HepG2 (cell line): ENCODE results near the gene PIGX. TPM values are rescaled to one million over a fixed set of nuclear protein-coding genes. Genes with fewer than 3 reads are reported as not detected.
A peak's percentile ranks its signal among the peaks of the same experiment; 100 is the strongest.

Experiments
- ATAC-seq: fragments of 200-7000 bp; cut with Tn5 transposase; 3 replicates; pipeline ENCODE4 v1.9.1; 2020; ENCODE audit warnings: mild to moderate bottlenecking, moderate library complexity
- BruUV-seq: library from RNA; stranded (reverse); fragments of 400-500 nt; replicated peaks from 2 replicates; lab custom pipeline; 2021; lab: Mats Ljungman, UMichigan
- CTCF ChIA-PET: fragments of 300-600 bp; formaldehyde crosslinking; extraction: SDS; loops from one replicate; lab custom pipeline; 2021; ENCODE audit warnings: low total read pairs, inconsistent platforms, low intra/inter-chr PET ratio; lab: Yijun Ruan, JAX
- POLR2A ChIA-PET: fragments of 350-600 bp; sonication (Branson Sonifier 250); formaldehyde crosslinking; loops from one replicate; lab custom pipeline; 2020; ENCODE audit warnings: antibody characterized with exemption, inconsistent platforms; lab: Yijun Ruan, JAX
- DNase-seq: peaks from one replicate; pipeline ENCODE4 v3.0.0-alpha.2; 2015; ENCODE audit warnings: low spot score
- FAIRE-seq: peaks from 3 replicates; lab custom pipeline; 2011; peaks lifted over from hg19 to GRCh38; lab: Jason Lieb, UNC
- H2AFZ ChIP-seq: one replicate; pipeline ENCODE4 v1.6.1; 2011; ENCODE audit warnings: low read length, inconsistent platforms
- H3K27ac ChIP-seq: fragments of 300-600 bp; 3 replicates; pipeline ENCODE4 v1.8.0; 2011; ENCODE audit warnings: mixed run types, mild to moderate bottlenecking, mixed read lengths, low read length, inconsistent platforms; ENCODE audit not compliant: insufficient read depth; ENCODE audit errors: extremely low read length
- H3K27me3 ChIP-seq, 2 experiments: fragments of 200-600 bp in 1 of 2; 2 replicates in 1 of 2; 3 replicates in 1 of 2; pipeline versions ENCODE4 v1.6.0 to v1.8.0; 2011; ENCODE audit warnings: low read length in 2 of 2, mild to moderate bottlenecking in 2 of 2, moderate library complexity in 2 of 2, inconsistent platforms in 1 of 2; ENCODE audit not compliant: insufficient read depth in 2 of 2, control insufficient read depth in 1 of 2
- H3K36me3 ChIP-seq, 2 experiments: fragments of 200-600 bp in 1 of 2; replicated peaks in 1 of 2; 2 replicates in 1 of 2; 3 replicates in 1 of 2; pipeline versions ENCODE4 v1.5.1 to v1.8.0; 2011; ENCODE audit warnings: low read length in 2 of 2, inconsistent platforms in 1 of 2; ENCODE audit not compliant: insufficient read depth in 2 of 2, control insufficient read depth in 1 of 2
- H3K4me1 ChIP-seq: 2 replicates; pipeline ENCODE4 v1.5.1; 2012; ENCODE audit warnings: low read length, inconsistent platforms; ENCODE audit not compliant: insufficient read depth
- H3K4me2 ChIP-seq: 2 replicates; pipeline ENCODE4 v1.6.0; 2011; ENCODE audit warnings: low read depth, low read length, inconsistent platforms
- H3K4me3 ChIP-seq, 3 experiments: fragments of 200-600 bp in 1 of 3; sonication (generic), shearing (Covaris generic) in 1 of 3; replicated peaks in 1 of 3; 2 replicates each; pipeline ENCODE4 v1.5.1; 2011 to 2016; ENCODE audit warnings: low read length in 3 of 3, inconsistent platforms in 2 of 3, low read depth in 2 of 3, mild to moderate bottlenecking in 2 of 3, control low read depth in 1 of 3, mixed read lengths in 1 of 3; ENCODE audit not compliant: insufficient read depth in 1 of 3
- H3K79me2 ChIP-seq: one replicate; pipeline ENCODE4 v1.6.1; 2011; ENCODE audit warnings: low read length, inconsistent platforms; ENCODE audit not compliant: insufficient read depth
- H3K9ac ChIP-seq: 2 replicates; pipeline ENCODE4 v1.6.0; 2011; ENCODE audit warnings: mild to moderate bottlenecking, low read depth, low read length, inconsistent platforms; ENCODE audit not compliant: insufficient read depth
- H3K9me3 ChIP-seq: 2 replicates; pipeline ENCODE4 v1.5.1; 2012; ENCODE audit warnings: mild to moderate bottlenecking, low read length
- H4K20me1 ChIP-seq: 2 replicates; pipeline ENCODE4 v1.6.0; 2011; ENCODE audit warnings: inconsistent platforms, mild to moderate bottlenecking, low read length, moderate library complexity; ENCODE audit not compliant: insufficient read depth
- MIER2 ChIP-seq: IDR thresholded peaks from 2 replicates; pipeline ENCODE4 v1.6.1; 2016; ENCODE audit warnings: missing biosample characterization, missing genetic modification reagents
- TBP ChIP-seq: sonication (generic); formaldehyde crosslinking; IDR thresholded peaks from 2 replicates; pipeline ENCODE4 v1.5.0; 2020; ENCODE audit warnings: missing genetic modification reagents
- TCF7 ChIP-seq: sonication (generic); IDR thresholded peaks from 2 replicates; pipeline ENCODE4 v1.6.1; 2016; ENCODE audit warnings: antibody characterized with exemption, low read depth
- U2AF2 ChIP-seq: fragments of 200-400 bp; formaldehyde crosslinking; IDR thresholded peaks from 2 replicates; pipeline ENCODE4 v1.6.1; 2017; ENCODE audit warnings: low read depth, mild to moderate bottlenecking, low read length
- YEATS4 ChIP-seq: sonication (generic); formaldehyde crosslinking; IDR thresholded peaks from 2 replicates; pipeline ENCODE4 v1.4.0; 2020; ENCODE audit warnings: missing genetic modification reagents, borderline replicate concordance
- ZBTB3 ChIP-seq: sonication (generic); formaldehyde crosslinking; IDR thresholded peaks from 2 replicates; pipeline ENCODE4 v1.4.0; 2020; ENCODE audit warnings: low read depth, mild to moderate bottlenecking, moderate library complexity, missing genetic modification reagents, borderline replicate concordance
- ZNF121 ChIP-seq: sonication (generic); formaldehyde crosslinking; IDR thresholded peaks from 2 replicates; pipeline ENCODE4 v1.5.0; 2020; ENCODE audit warnings: mild to moderate bottlenecking, missing genetic modification reagents
- ZNF614 ChIP-seq: IDR thresholded peaks from 2 replicates; pipeline ENCODE4 v1.6.1; 2018; ENCODE audit warnings: missing biosample characterization, missing genetic modification reagents, inconsistent platforms, borderline replicate concordance
- WGBS: methylation state at CpG from one replicate; pipeline ENCODE4 v1.1.6; 2017; ENCODE audit warnings: low lambda C conversion rate; 5-methylcytosine and 5-hydroxymethylcytosine counted together
- in situ Hi-C: cut with HindIII; loops from 2 replicates; pipeline ENCODE4 v1.10.0; 2017; ENCODE audit warnings: low pct_unique_long_range_greater_than_20kb; ENCODE audit not compliant: extremely low pct_ligation_motif_present
- intact Hi-C: fragments of 100-400 bp; cut with micrococcal nuclease; formaldehyde crosslinking; loops from one replicate; pipeline ENCODE4 v1.10.0; 2022; ENCODE audit not compliant: unreplicated experiment
- polyA plus RNA-seq, 8 experiments: library from polyadenylated mRNA; depleted of rRNA in 3 of 8; stranded (reverse) in 7 of 8; unstranded in 1 of 8; fragments of >200 nt; fragmentation: Illumina TruSeq in 4 of 8; extraction: Trizol in 4 of 8; gene quantifications; 2 replicates each; pipeline versions ENCODE4 v1.2.1 to v1.2.3, GENCODE V29; 2011 to 2016; ENCODE audit warnings: low read depth in 4 of 8, missing spikeins in 1 of 8, mixed read lengths in 1 of 8; ENCODE audit not compliant: insufficient read depth in 1 of 8
- total RNA-seq, 5 experiments: library from RNA; depleted of rRNA; stranded (reverse); fragments of >200 nt; fragmentation: Illumina TruSeq; extraction: Trizol; gene quantifications; 2 replicates each; pipeline ENCODE4 v1.2.3, GENCODE V29; 2016; ENCODE audit warnings: low read depth in 1 of 5

The PIGX gene
- total and polyA plus RNA-seq, 2 of the 13 experiments (the other 11 are each of a cell fraction or from before 2014, with no cell fraction given), result 13.2 to 21.3 TPM

DNA sequence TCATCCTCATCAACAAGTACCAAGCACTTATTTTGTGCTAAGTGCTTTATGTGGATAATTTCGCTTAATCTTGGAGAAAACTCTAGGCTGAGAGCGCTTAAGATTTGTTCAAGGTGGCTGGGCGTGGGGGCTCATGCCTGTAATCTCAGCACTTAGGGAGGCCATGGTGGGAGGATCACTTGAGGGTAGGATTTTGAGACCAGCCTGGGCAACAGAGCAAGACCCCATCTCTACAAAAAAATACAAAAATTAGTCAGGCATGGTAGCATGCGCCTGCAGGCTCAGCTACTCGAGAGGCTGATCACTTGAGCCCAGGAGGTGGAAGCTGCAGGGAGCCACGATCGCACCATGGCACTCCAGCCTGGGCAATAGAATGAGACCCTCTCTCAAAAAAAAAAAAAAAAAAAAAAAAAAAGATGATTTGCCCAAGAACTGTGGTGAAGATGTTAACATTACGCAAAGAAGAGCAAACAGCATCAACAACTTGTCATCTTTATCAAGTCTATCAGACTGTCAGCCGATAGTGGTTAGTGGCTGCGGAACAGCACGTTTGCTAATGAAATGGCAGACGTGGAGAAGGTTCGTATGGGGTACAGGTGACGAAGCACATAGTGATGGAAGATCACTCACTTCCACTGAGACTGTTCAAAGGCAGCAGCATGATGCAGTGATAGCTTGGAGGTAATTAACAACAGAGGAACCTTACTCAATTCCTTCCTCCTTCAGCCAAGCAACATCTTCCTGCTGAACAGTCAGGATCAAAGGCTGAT is 44.9 kb upstream of the PIGX start:
- CTCF ChIA-PET, result no interaction called here
- no peaks in the 10 kb centered on the region for H3K79me2 ChIP-seq
- H4K20me1 ChIP-seq, result no peaks in the 10 kb centered on the region
- intact Hi-C loops, result no loop called here
- DNase-seq (no peak), ATAC-seq (no peak), FAIRE-seq (no peak)
- no peak overlapping the region for H3K4me3 ChIP-seq
- no peaks in the 10 kb centered on the region for H3K9me3 ChIP-seq
- in situ Hi-C loops, result no loop called here
- no peak overlapping the region for H3K27ac ChIP-seq
- peak overlapping the region; percentile 78 for H3K4me2 ChIP-seq
- 84% methylated on average over 14 of the region's 14 CpGs for WGBS
- no peak overlapping the region for H3K9ac ChIP-seq
- no peaks in the 10 kb centered on the region for H3K36me3 ChIP-seq
- peaks cover 34% of the 10 kb centered on the region for H3K4me1 ChIP-seq
- no peaks in the 10 kb centered on the region; a peak in 1 of 5 replicates for H3K27me3 ChIP-seq
- H2AFZ ChIP-seq, result no peak overlapping the region
- BruUV-seq, result no TSS peak
- TF ChIP-seq TBP (CRISPR knock-in tag) (no peak), ZNF121 (CRISPR knock-in tag) (peak; percentile 53; the same call in 1 of the 2 replicates)
- POLR2A ChIA-PET, result interaction anchor here (0.7 kb wide), 1 partner anchor 30 kb away, joined by 3 read pairs; no protein-coding TSS in a partner anchor

DNA sequence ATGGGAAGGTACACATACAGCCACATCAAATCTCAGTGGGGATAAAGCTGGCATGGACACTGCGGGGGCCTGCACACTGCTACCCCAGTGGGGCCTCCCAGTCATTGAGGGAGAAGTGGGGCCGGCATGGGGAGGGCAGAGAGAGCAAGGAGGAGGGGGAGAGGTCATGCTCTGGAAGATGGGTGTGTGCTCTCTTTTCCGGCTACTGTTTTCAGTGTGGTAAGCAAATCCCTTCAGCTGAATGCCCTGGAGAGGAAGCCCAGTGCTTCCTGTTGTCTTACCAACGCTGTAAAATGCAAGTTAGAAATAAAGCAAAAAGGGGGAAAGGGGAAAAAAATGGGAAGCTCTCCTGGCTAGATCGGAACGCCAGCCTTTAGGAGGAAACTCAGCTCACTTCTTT is 41.8 kb upstream of the PIGX start:
- H3K27ac ChIP-seq, result no peak overlapping the region
- ChIA-PET POLR2A (no interaction called here), CTCF (no interaction called here)
- no peak overlapping the region for H3K4me2 ChIP-seq
- H3K4me1 ChIP-seq, result peaks cover 26% of the 10 kb centered on the region
- H3K36me3 ChIP-seq, result no peaks in the 10 kb centered on the region
- no peak overlapping the region for H3K4me3 ChIP-seq
- FAIRE-seq, result no peak
- TF ChIP-seq ZNF614 (CRISPR knock-in tag), result no peak
- TF ChIP-seq U2AF2, result no peak
- TF ChIP-seq TCF7, result no peak
- no peak for TF ChIP-seq YEATS4 (CRISPR knock-in tag)
- no peak for TF ChIP-seq ZBTB3
- TF ChIP-seq MIER2, result no peak
- in situ Hi-C loops, result no loop called here
- H3K9me3 ChIP-seq, result no peaks in the 10 kb centered on the region
- H2AFZ ChIP-seq, result no peak overlapping the region
- ATAC-seq, result no peak
- no peak for DNase-seq
- no TSS peak for BruUV-seq
- no peaks in the 10 kb centered on the region for H3K79me2 ChIP-seq
- H4K20me1 ChIP-seq, result no peaks in the 10 kb centered on the region
- intact Hi-C loops, result loop anchor here (5.0 kb wide), 1 partner anchor 577 kb away; no protein-coding TSS in a partner anchor
- H3K9ac ChIP-seq, result no peak overlapping the region
- no peaks in the 10 kb centered on the region for H3K27me3 ChIP-seq
- 8% methylated on average over 6 of the region's 6 CpGs for WGBS
